Activated T-helper 2 cell treated with anti-CD3 and anti-CD28 coated beads, Interferon-gamma antibody, Interleukin-2, Interleukin-4, amounts not matched to agents 10 μg/mL and 5 μg/mL and 100 μg/mL, durations not matched to agents 14 hours and 24 hours and 36 hours (primary cell): ENCODE measurements around the gene CEP126. TPM values are rescaled to one million over a fixed set of nuclear protein-coding genes. Genes with fewer than 3 reads are reported as not detected.
"Not testable (repeated sequence)": the region's sequence is repeated elsewhere in the genome, so short reads cannot be mapped to it uniquely, and the experiment has no call there.

Experiments used
- DNase-seq: peaks from one replicate; pipeline ENCODE4 v3.0.0; 2021; ENCODE audit warnings: low spot score
- H3K27ac Mint-ChIP-seq: one replicate; pipeline ENCODE4 v1.8.0; 2021; ENCODE audit warnings: mixed read lengths
- H3K27me3 Mint-ChIP-seq: one replicate; pipeline ENCODE4 v1.8.0; 2021; ENCODE audit warnings: low read depth, mixed read lengths
- H3K36me3 Mint-ChIP-seq: one replicate; pipeline ENCODE4 v1.8.0; 2021; ENCODE audit warnings: low read depth, mixed read lengths
- H3K4me1 Mint-ChIP-seq: one replicate; pipeline ENCODE4 v1.8.0; 2021; ENCODE audit warnings: low read depth, mixed read lengths
- H3K4me3 Mint-ChIP-seq: one replicate; pipeline ENCODE4 v1.8.0; 2021; ENCODE audit warnings: low read depth, mild to moderate bottlenecking, moderate library complexity, mixed read lengths
- H3K9me3 Mint-ChIP-seq: one replicate; pipeline ENCODE4 v1.8.0; 2021; ENCODE audit warnings: mixed read lengths
- intact Hi-C: fragments of 100-400 bp; cut with micrococcal nuclease; formaldehyde crosslinking; loops from one replicate; pipeline ENCODE4 v1.15.1; 2023
- total RNA-seq: library from RNA; stranded (reverse); gene quantifications from 2 replicates; pipeline ENCODE4 v1.2.3, GENCODE V29; 2022

CEP126 gene
- total RNA-seq, 1 donor from 2014 or later = 1.1 TPM

DNA sequence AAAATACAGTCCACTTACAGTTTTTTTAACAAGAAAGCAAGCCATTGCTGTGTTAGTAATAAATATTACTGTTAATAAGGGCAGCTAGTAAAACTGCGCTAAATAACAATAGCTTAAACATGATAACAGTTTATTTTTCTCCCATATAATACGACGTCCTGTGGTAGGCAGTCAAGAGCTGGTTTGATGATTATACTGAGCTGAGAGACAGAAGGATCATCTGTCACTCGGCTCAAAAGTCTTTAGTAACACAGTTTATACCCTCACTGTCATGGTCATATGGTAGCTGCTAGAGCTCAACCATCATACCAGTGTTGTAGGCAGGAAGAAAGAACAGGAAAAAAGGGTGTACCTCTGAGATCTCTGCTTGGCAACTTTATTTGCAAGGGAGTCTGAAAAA lies 30.6 kb downstream of the CEP126 start:
- Mint-ChIP-seq H3K36me3 (no peaks in the 10 kb centered on the region), H3K27ac (no peak overlapping the region)

DNA sequence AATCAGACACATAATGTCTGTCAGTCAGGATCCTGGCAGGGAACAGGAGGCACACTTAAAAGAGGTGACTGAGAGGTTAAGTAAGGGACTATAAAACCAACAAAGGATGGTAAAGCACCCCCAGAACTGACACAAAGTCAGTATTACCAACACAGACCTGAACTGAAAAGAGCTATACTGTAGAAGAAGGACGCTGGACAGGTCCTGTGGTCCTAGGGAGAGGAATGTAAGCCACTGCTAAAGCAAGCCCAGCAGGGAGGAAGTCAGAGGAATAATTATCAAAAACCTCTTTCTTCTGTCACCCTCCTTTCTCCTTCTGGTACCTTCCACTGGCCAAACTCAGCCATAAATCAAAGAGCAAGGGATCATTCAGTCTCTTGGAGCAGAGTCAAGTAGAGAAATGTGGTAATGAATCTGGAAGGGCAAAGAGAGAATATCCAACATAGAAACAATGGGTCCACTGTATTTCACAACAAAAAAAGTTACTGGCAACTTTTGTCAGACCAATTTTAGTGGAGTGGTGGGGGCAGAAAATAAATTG lies 34.9 kb downstream of the CEP126 start:
- Mint-ChIP-seq H3K4me3 (no peak overlapping the region), H3K27me3 (no peaks in the 10 kb centered on the region), H3K4me1 (no peaks in the 10 kb centered on the region), H3K27ac (no peak overlapping the region), H3K9me3 (no peaks in the 10 kb centered on the region), H3K36me3 (no peaks in the 10 kb centered on the region)
- no peak for DNase-seq
- intact Hi-C loops = no loop called here

More for the DNA sequence above, 30.6 kb downstream of the CEP126 start:
- H3K27me3 Mint-ChIP-seq = no peaks in the 10 kb centered on the region
- H3K4me3 Mint-ChIP-seq = no peak overlapping the region
- DNase-seq = no peak
- H3K9me3 Mint-ChIP-seq = no peaks in the 10 kb centered on the region
- intact Hi-C loops = no loop called here
- H3K4me1 Mint-ChIP-seq = no peaks in the 10 kb centered on the region

DNA sequence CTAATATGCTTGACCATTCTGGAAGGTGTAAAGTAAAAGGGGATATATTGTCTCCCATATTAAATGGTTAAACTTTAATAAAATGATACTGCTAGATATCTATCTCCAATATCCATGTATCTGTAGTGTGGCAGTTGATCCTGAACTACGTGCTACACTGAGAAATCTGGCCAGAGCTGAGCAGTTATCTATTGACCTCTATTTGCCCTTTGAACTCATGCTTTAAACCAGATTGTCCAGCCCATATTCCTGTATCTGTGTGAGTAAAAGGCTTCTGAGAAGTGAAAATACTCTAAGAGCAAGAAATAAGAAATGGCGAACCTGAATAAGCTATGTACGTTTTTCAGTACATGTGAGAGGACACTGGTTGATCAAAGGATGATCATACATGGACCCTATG lies 40.5 kb downstream of the CEP126 start:
- intact Hi-C loops = no loop called here
- H3K4me3 Mint-ChIP-seq = no peak overlapping the region
- no peaks in the 10 kb centered on the region for H3K9me3 Mint-ChIP-seq
- no peaks in the 10 kb centered on the region for H3K36me3 Mint-ChIP-seq
- no peak for DNase-seq
- no peaks in the 10 kb centered on the region for H3K27me3 Mint-ChIP-seq
- no peaks in the 10 kb centered on the region for H3K4me1 Mint-ChIP-seq
- H3K27ac Mint-ChIP-seq = no peak overlapping the region

GRCh38 chr11:101955701-101956100 lies 40.9 kb downstream of the CEP126 start:
- H3K9me3 Mint-ChIP-seq = no peaks in the 10 kb centered on the region
- H3K4me1 Mint-ChIP-seq = no peaks in the 10 kb centered on the region
- no peaks in the 10 kb centered on the region for H3K36me3 Mint-ChIP-seq
- H3K27me3 Mint-ChIP-seq = no peaks in the 10 kb centered on the region
- intact Hi-C loops = no loop called here
- H3K4me3 Mint-ChIP-seq = no peak overlapping the region
- DNase-seq = no peak
- no peak overlapping the region for H3K27ac Mint-ChIP-seq

DNA sequence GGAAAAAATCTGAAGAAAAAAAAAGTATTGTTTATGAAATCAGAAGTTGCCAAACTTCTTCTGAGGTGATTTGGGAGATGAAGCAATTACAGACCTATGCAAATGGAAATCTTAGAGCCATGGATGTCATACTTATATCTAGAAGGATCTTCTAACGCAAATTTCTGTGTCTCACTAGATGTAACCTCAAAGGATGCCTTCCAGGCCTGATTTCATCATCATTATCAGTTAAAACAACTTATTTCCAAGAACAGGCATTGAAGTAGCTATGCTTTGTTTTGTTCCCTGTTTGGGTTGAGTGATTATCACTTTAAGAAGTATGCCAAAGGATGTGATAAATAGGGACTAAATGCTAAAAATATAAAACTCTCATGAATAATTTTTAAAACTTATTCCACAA lies 45.4 kb downstream of the CEP126 start:
- H3K9me3 Mint-ChIP-seq = no peaks in the 10 kb centered on the region
- no peak overlapping the region for H3K4me3 Mint-ChIP-seq
- no peaks in the 10 kb centered on the region for H3K27me3 Mint-ChIP-seq
- no peaks in the 10 kb centered on the region for H3K36me3 Mint-ChIP-seq
- no peak overlapping the region for H3K27ac Mint-ChIP-seq
- H3K4me1 Mint-ChIP-seq = no peaks in the 10 kb centered on the region
- DNase-seq = no peak
- intact Hi-C loops = no loop called here

- H3K27me3 Mint-ChIP-seq, H3K9me3 Mint-ChIP-seq, H3K4me3 Mint-ChIP-seq, intact Hi-C loops, H3K36me3 Mint-ChIP-seq, H3K27ac Mint-ChIP-seq, H3K4me1 Mint-ChIP-seq, DNase-seq: not testable (repeated sequence)
Observed at GRCh38 chr11:101964200-101964599, 49.4 kb downstream of the CEP126 start.

GRCh38 chr11:101974255-101974654 lies 59.4 kb downstream of the CEP126 start:
- Mint-ChIP-seq H3K4me1 (no peaks in the 10 kb centered on the region), H3K4me3 (no peak overlapping the region), H3K27ac (no peak overlapping the region), H3K27me3 (no peaks in the 10 kb centered on the region), H3K36me3 (no peaks in the 10 kb centered on the region), H3K9me3 (no peaks in the 10 kb centered on the region)
- intact Hi-C loops = no loop called here
- no peak for DNase-seq

- no peaks in the 10 kb centered on the region for H3K27me3 Mint-ChIP-seq
- H3K9me3 Mint-ChIP-seq = no peaks in the 10 kb centered on the region
- H3K27ac Mint-ChIP-seq = no peak overlapping the region
- H3K36me3 Mint-ChIP-seq = no peaks in the 10 kb centered on the region
- no peak overlapping the region for H3K4me3 Mint-ChIP-seq
- DNase-seq = no peak
- intact Hi-C loops = no loop called here
- no peaks in the 10 kb centered on the region for H3K4me1 Mint-ChIP-seq
Observed at GRCh38 chr11:101974771-101975170, 60.0 kb downstream of the CEP126 start.

DNA sequence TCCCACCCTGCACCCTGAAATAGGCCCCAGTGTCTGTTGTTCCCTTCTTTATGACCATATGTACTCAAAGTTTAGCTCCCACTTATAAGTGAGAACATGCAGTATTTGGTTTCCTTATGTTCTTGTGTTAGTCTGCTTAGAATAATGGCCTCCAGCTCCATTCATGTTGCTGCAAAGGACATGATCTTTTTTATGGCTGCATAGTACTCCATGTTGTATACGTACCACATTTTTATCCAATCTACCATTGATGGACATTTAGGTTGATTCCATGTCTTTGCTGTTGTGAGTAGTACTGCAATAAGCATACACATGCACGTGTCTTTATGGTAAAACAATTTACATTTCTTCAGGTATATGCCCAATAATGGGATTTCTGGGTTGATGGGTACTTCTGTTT lies 60.9 kb downstream of the CEP126 start:
- H3K27me3 Mint-ChIP-seq = no peaks in the 10 kb centered on the region
- intact Hi-C loops = no loop called here
- no peak overlapping the region for H3K27ac Mint-ChIP-seq
- no peak for DNase-seq
- no peaks in the 10 kb centered on the region for H3K9me3 Mint-ChIP-seq
- H3K4me1 Mint-ChIP-seq = no peaks in the 10 kb centered on the region
- H3K4me3 Mint-ChIP-seq = no peak overlapping the region
- no peaks in the 10 kb centered on the region for H3K36me3 Mint-ChIP-seq

GRCh38 chr11:101987370-101987769 lies 72.6 kb downstream of the CEP126 start:
- intact Hi-C loops = no loop called here
- no peaks in the 10 kb centered on the region for H3K4me1 Mint-ChIP-seq
- no peaks in the 10 kb centered on the region for H3K27me3 Mint-ChIP-seq
- no peaks in the 10 kb centered on the region for H3K9me3 Mint-ChIP-seq
- no peak overlapping the region for H3K4me3 Mint-ChIP-seq
- no peaks in the 10 kb centered on the region for H3K36me3 Mint-ChIP-seq
- no peak overlapping the region for H3K27ac Mint-ChIP-seq
- DNase-seq = no peak

DNA sequence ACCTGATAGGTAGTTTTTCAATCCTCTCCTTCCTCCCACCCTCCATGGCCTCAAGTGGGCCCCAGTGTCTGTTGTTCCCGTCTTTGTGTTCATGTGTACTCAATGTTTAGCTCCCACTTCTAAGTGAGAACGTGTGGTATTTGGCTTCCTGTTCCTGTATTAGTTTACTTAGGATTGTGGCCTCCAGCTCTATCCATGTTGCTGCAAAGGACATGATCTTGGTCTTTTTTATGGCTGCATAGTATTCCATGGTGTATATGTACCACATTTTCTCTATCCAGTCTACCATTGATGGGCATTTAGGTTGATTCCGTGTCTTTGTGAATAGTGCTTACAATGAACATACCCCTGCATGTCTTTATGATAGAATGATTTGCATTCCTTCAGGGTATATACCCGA lies 78.4 kb downstream of the CEP126 start:
- Mint-ChIP-seq H3K27me3 (no peaks in the 10 kb centered on the region), H3K4me3 (no peak overlapping the region), H3K36me3 (no peaks in the 10 kb centered on the region), H3K4me1 (no peaks in the 10 kb centered on the region), H3K27ac (no peak overlapping the region), H3K9me3 (no peaks in the 10 kb centered on the region)
- DNase-seq = no peak
- intact Hi-C loops = no loop called here

GRCh38 chr11:101994052-101994469 lies 79.3 kb downstream of the CEP126 start:
- H3K4me3 Mint-ChIP-seq, H3K4me1 Mint-ChIP-seq, H3K27me3 Mint-ChIP-seq, DNase-seq, H3K27ac Mint-ChIP-seq, intact Hi-C loops, H3K9me3 Mint-ChIP-seq, H3K36me3 Mint-ChIP-seq: not testable (repeated sequence)

DNA sequence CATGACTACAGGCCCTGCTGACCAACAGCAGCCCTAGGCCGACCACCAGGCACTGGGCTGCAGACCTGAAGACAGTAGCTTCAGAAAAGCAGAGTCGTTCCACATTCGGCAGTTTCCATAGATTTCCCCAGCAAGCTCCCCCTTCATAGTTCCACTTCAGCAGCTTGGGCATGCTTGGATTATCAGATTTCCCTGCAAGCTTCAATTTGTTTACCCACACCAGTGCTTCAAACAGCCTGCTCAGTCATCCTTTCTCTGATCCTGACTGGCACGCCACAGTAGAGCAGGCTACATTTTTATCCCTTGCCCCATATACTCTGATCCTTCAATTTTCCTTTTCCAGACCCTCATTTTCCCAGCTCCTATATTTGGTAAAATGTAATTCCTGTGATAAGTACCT lies 81.3 kb downstream of the CEP126 start:
- H3K27ac Mint-ChIP-seq = no peak overlapping the region
- H3K36me3 Mint-ChIP-seq = no peaks in the 10 kb centered on the region
- no peaks in the 10 kb centered on the region for H3K9me3 Mint-ChIP-seq
- intact Hi-C loops = no loop called here
- no peak for DNase-seq
- no peaks in the 10 kb centered on the region for H3K27me3 Mint-ChIP-seq
- H3K4me3 Mint-ChIP-seq = no peak overlapping the region
- H3K4me1 Mint-ChIP-seq = no peaks in the 10 kb centered on the region

- Mint-ChIP-seq H3K4me3 (no peak overlapping the region), H3K27ac (no peak overlapping the region), H3K36me3 (no peaks in the 10 kb centered on the region), H3K27me3 (no peaks in the 10 kb centered on the region), H3K9me3 (no peaks in the 10 kb centered on the region), H3K4me1 (no peaks in the 10 kb centered on the region)
- no peak for DNase-seq
- intact Hi-C loops = no loop called here
Observed at GRCh38 chr11:102001657-102002338, 87.0 kb downstream of the CEP126 start.
